HAP-1 (cell line): Measurements from ENCODE around the gene CDON.

ENCODE experiments used
- DNase-seq, 2 experiments: peaks; one replicate each; pipeline ENCODE4 v3.0.0-alpha.2; 2016 to 2020; ENCODE audit warnings: low spot score in 2 of 2
- H3K27me3 ChIP-seq: fragments of 250-450 bp; sonication (Bioruptor Pico); 2 replicates; pipeline ENCODE4 v1.5.1; 2020; ENCODE audit warnings: low read depth, mild to moderate bottlenecking, moderate library complexity
- H3K36me3 ChIP-seq: fragments of 250-450 bp; sonication (Bioruptor Pico); replicated peaks from 2 replicates; pipeline ENCODE4 v1.5.1; 2020; ENCODE audit warnings: mild to moderate bottlenecking
- H3K4me1 ChIP-seq: fragments of 250-450 bp; sonication (Bioruptor Pico); 2 replicates; pipeline ENCODE4 v1.5.1; 2020; ENCODE audit warnings: mild to moderate bottlenecking
- H3K4me3 ChIP-seq: fragments of 250-450 bp; sonication (Bioruptor Pico); 2 replicates; pipeline ENCODE4 v1.5.1; 2020; ENCODE audit warnings: mild to moderate bottlenecking, moderate library complexity
- H3K9me3 ChIP-seq: fragments of 250-450 bp; sonication (Bioruptor Pico); 2 replicates; pipeline ENCODE4 v1.5.1; 2020; ENCODE audit warnings: mild to moderate bottlenecking, moderate library complexity
- in situ Hi-C: fragments of 300-500 bp; cut with MboI; formaldehyde crosslinking; loops from 3 replicates; pipeline ENCODE4 v1.14.3; 2020; ENCODE audit warnings: low sequenced_read_pairs, inconsistent platforms, mixed read lengths

The CDON gene

DNA sequence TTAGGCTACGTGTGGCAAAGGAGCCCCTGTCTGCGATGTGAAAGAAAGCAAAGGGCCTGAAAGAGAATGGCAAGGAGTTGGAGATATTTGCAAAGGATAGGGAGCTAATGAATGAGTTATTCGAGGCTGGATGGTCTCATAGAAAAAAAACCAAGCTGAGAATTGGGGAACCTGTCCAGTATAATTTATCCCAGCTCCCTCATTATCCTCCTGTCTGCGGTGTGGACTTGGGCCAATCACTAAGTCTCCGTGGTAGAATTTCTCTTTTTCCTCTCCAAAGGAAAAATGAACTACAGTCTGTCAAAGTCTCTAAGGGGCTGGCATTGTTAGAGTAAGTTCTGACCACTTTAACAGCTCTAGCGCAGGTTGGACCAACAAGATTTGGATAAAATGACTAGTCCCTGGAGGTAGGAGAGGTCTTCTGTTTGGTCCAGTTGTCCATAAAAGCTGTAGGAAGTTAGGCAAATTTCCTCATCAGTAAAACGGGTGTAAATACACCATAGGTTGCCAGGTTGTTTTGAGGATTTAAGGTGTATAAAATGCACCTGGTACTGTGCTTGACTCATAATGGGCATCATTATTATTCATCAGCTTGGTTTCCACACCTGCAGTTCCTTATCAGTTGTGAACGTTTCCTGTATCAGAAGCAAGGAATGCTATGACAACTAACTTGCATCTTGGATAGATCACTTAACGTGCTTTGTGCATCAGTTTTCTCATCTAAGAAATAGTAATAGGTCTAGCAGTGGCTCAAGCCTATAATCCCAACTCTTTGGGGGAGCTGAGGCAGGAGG, 10.3 kb upstream of the CDON start:
- Histone ChIP-seq H3K9me3 (no peaks in the 10 kb centered on the region), H3K4me1 (peaks cover 12% of the 10 kb centered on the region), H3K27me3 (no peaks in the 10 kb centered on the region; the same call in 1 of the 2 replicates), H3K4me3 (no peak overlapping the region), H3K36me3 (no peaks in the 10 kb centered on the region)
- no peak for DNase-seq
- in situ Hi-C loops, result no loop called here

DNA sequence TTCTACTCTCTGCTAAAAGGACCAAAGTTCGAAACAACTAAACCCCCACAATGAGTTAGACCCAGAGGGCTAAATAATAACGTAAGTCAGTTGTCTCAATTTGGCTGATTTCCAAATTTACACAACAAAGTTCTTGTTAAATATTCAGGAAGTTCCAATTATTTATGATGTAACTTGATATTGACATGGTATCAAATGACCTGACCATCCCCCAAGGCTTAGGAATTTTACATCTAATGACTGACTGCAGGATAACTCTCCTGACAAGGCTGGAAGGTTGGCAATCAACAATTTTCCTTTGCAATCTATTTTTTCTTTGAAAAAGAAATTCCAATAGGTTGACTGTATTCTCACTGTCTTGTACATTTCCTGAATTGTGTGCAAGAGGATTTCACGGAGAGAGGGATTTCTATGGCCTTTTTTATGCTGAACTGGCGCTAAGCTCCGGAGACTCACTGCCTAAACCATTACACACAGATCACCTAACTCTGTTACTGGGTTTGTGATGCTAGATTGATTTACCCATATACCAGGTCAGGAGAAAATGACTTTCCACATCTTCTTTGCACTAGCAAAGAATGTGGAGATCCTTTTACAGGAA, 9.6 kb upstream of the CDON start:
- Histone ChIP-seq H3K9me3 (no peaks in the 10 kb centered on the region), H3K27me3 (no peaks in the 10 kb centered on the region; the same call in 1 of the 2 replicates), H3K4me3 (no peak overlapping the region), H3K36me3 (no peaks in the 10 kb centered on the region), H3K4me1 (peaks cover 12% of the 10 kb centered on the region)
- peak in 1 of 2 experiments; percentile 63 for DNase-seq
- in situ Hi-C loops, result no loop called here

DNA sequence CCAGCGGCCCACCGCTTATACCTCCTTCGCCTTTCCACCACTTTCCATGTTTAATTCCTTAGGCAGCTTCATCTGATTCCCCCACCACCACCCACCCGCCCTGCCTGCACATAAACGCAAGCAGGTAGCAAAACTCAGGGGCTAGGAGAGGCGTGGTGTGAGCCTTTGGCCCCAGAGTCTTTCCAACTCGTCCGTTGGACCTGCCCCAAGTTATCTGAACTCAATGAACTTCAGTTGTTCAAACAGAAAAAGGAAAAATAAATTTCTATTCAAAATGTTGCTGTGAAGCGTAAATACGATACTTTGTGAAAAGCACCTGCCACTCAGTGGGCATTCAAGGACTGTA, 814 bp upstream of the CDON start:
- in situ Hi-C loops, result no loop called here

DNA sequence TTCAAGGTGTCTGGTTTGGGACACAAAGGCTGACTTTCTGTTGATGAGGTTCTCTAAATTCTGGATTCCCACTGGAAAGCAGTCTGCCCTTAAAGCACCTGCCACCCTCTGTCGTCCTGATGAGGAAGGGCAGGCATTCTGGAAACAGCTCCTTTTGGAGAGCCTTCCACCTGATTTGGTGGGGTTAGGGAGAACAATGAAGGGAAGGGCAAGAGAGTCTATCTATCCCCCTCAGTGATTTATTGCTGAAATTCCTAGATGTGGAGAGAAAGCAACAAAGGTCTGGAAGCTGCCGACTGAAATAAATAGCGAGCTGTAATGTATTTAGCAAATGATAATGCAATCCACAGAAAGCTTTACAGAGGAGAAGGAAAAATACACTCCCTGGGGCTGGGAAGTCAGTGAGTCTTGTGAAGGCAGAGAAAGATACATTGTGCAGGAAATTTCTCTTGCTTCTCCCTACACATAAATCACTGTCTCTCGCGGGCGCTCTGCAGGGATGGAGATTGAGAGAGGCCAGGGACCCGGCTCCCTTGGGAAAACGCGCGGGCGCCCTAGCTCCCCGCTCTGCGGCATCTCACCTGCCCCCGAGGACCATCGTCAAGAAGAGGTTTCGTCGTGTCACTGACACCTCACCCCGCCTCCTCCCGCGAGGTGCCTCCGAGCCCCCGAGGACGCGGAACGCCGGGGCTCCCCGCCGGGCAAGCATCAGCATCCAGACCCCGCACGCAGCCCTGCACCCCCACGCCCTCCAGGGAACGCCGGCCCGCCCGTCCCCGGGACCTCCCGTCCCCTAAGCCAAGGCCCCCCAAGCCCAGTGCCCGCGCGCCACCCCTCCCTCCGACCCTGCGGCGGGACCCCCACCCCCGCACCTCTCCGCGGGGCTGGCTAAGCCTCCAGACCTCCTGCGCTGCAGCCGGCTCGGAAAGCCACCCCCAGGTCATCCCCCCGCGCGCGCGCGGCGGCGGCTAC, 673 bp downstream of the CDON start:
- in situ Hi-C loops, result no loop called here
- peak overlapping the region; percentile 49 for H3K4me3 ChIP-seq
- H3K36me3 ChIP-seq, result no peaks in the 10 kb centered on the region
- peak; percentile 60 to 76 for DNase-seq
- peaks cover 13% of the 10 kb centered on the region for H3K4me1 ChIP-seq
- no peaks in the 10 kb centered on the region for H3K27me3 ChIP-seq
- no peaks in the 10 kb centered on the region for H3K9me3 ChIP-seq

More for the DNA sequence above, 814 bp upstream of the CDON start:
- H3K9me3 ChIP-seq, result no peaks in the 10 kb centered on the region
- H3K4me3 ChIP-seq, result peak overlapping the region; percentile 49
- H3K4me1 ChIP-seq, result peaks cover 13% of the 10 kb centered on the region
- H3K27me3 ChIP-seq, result no peaks in the 10 kb centered on the region
- no peaks in the 10 kb centered on the region for H3K36me3 ChIP-seq
- DNase-seq, result no peak

DNA sequence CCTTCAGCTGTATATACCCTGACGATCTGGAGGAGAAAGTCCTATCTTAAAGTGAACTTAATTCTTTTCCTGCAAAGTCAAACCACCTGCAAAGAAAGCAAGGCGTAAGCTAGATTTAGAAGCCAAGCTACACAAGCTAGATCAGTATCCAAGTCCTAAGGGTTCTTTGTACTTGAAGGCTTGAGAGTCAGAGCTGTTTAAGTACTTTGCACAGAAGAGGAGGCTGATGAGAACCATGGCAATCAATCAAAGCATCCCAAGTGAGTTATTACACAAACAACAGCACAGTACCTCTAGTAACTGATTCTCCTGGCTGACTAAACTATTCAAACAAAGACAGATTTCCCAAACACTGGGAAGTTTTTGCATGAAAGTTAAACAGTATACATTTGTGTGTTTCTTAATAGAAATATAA, 1.9 kb downstream of the CDON start:
- no peak for DNase-seq
- in situ Hi-C loops, result no loop called here
- H3K4me1 ChIP-seq, result peaks cover 13% of the 10 kb centered on the region
- no peak overlapping the region for H3K4me3 ChIP-seq
- H3K9me3 ChIP-seq, result no peaks in the 10 kb centered on the region
- no peaks in the 10 kb centered on the region for H3K36me3 ChIP-seq
- no peaks in the 10 kb centered on the region for H3K27me3 ChIP-seq

DNA sequence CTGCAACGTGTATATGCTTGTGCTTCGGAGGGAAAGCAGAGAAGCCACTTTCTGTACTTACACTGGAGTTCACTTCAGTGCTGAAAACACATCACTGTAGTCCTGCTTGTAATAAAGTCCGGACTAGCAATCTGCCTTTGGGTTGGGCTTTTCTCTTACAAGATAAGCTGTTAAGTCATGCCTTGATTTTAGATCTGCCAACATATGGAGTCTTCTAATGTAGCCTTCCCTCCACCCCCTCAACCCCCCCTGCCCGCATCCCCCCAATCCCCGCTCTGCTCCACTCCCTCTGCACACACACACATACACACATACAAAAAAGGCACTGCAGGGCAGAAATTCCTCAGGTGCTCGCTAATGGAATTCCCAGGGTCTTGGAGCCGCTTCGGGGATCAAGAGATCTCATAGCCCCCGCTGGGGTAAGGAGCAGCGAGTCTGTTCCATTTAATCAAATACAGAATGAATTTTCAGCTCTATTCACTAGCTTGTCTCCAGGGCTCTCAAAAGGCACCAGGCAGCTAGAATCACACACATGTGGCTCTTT, 3.4 kb downstream of the CDON start:
- Histone ChIP-seq H3K4me3 (no peak overlapping the region), H3K36me3 (no peaks in the 10 kb centered on the region), H3K27me3 (no peaks in the 10 kb centered on the region), H3K4me1 (peaks cover 13% of the 10 kb centered on the region), H3K9me3 (no peaks in the 10 kb centered on the region)
- in situ Hi-C loops, result no loop called here
- DNase-seq, result no peak

DNA sequence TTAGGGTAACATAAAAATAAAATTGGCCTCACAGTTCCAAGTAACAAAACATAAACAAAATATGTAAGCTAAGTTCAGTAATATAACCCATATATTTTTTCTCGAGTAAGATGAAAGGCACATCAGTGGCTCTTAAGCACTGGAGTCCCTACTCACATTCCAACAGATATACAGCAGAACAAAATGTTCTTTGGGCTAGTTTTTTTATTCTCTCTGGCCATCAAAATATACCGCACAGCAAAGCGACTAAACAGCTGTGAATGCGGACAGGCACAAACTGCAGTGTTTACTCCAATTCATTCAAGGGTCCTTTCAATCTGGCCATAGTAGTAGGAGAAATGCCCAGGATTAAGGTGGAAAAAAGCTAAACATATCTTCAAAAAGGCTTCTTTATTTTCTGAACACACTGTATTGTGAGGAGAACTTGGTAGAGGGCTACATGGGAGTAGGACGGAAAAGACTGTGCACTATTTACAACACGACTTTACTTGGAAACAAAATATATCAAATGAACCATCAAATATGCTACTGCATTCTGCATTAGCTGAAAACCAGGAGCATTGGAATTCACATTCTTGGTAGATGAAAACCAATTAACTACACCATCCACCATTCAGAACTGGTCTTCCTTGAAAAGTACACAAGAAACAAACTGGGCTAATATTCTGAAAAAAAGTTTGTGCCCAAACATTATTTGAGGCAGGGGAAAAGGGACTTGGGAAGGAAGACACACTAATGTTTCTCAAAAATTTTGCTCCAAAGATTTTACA, 4.4 kb downstream of the CDON start:
- DNase-seq, result no peak
- in situ Hi-C loops, result no loop called here
- Histone ChIP-seq H3K4me1 (peaks cover 9% of the 10 kb centered on the region), H3K9me3 (no peaks in the 10 kb centered on the region), H3K4me3 (no peak overlapping the region), H3K27me3 (no peaks in the 10 kb centered on the region), H3K36me3 (no peaks in the 10 kb centered on the region)

DNA sequence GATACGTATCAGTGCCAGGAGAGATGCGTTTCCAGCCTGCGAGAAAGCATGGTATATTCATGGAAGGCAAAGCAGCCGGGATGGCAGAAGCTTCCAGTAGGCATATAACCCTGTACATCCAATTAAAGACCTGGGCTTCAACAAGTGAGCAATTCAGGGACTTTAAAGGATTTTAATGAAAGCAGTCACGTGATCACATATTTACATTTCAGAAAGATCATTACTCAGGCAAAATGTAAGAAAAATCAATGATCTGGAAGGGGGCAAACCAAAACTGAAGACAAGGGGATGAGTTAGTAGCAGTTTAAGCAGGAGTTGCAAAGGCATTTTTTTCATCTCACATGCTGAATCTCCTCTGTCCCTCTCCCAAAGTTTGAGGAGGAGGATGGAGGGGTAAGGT, 7.8 kb downstream of the CDON start:
- Histone ChIP-seq H3K36me3 (no peaks in the 10 kb centered on the region), H3K9me3 (no peaks in the 10 kb centered on the region), H3K4me3 (no peak overlapping the region), H3K27me3 (no peaks in the 10 kb centered on the region), H3K4me1 (peaks cover under 1% of the 10 kb centered on the region)
- in situ Hi-C loops, result no loop called here
- no peak for DNase-seq

DNA sequence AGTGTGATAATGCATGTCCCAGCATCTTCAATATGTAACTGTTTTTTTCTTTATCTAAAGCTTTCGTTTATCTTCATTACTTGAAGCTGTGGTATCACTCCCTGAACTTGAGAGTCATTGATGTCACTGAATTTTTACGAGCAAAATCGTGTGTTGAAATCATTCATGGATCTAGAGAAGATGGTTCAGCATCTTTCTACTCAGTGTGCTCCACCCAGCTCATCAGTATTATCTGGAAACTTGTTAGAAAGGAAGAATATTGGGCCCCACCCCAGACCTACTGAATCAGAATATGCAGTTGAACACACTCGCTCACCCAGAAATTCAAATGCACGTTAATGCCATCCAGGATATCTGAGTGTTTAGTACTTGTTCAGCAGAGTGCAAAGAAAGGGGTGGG, 8.3 kb downstream of the CDON start:
- DNase-seq, result no peak
- no peaks in the 10 kb centered on the region for H3K27me3 ChIP-seq
- no peaks in the 10 kb centered on the region for H3K9me3 ChIP-seq
- H3K4me3 ChIP-seq, result no peak overlapping the region
- in situ Hi-C loops, result no loop called here
- peaks cover 4% of the 10 kb centered on the region for H3K4me1 ChIP-seq
- no peaks in the 10 kb centered on the region for H3K36me3 ChIP-seq

DNA sequence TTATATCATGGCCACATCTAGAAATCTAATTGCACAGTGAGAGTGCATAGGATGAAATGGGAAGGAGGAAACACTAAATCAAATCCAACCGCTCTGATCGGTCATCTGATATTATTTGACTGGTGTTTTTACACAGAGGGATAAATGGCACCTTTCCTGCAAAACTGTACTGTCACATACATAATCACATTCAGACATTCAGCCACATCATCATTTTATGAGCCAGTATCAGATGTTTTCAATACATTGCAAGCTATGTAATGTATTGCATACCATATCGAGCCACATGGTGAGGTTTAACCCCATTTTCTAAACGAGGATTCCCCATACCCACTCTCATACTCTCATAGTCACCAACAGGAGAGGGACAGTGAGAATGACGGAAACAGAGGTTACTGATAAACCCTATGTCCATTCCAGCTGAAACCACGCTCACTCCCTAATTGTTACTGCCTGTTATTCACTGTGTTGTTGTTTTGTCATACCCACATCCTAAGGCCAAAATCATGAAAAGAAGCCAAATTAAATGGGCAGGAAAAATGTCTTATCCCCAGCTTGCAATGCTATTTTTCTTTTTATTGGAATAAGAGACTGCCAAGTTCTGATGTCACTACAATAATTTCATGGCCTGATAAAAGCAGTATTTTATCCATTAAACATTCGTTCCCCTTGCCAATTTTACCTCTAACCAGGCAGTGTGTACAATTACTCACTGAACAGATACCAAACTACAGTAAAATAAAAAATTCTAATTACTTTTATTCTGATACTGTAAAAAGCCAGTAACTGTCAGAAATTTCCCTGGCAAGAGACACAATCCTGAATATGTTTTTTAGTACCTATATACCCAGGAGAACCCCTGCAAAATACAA, 9.0 kb downstream of the CDON start:
- in situ Hi-C loops, result no loop called here
- Histone ChIP-seq H3K9me3 (no peaks in the 10 kb centered on the region), H3K4me1 (peaks cover 4% of the 10 kb centered on the region), H3K27me3 (no peaks in the 10 kb centered on the region), H3K36me3 (no peaks in the 10 kb centered on the region), H3K4me3 (no peak overlapping the region)
- DNase-seq, result no peak

DNA sequence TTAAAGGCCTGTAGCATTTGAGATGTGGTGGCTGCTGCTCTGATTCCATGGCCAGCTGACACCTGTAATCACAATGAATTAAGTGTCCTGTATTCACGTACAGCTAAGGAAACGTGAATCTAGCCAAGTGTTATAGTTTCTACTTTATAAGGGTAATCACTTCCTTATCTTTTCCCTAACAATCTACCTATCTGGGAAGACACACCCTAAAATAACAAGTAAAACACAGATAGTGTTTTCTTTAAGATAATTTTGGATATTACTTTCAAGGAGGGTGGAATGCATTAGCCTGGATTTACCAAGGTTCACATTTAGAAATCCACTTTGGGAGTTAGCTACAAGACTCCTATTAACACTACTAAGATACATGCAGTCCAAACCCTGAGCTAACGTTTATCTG, 11.5 kb downstream of the CDON start:
- Histone ChIP-seq H3K4me1 (peaks cover 4% of the 10 kb centered on the region), H3K36me3 (no peaks in the 10 kb centered on the region), H3K4me3 (no peak overlapping the region), H3K9me3 (no peaks in the 10 kb centered on the region), H3K27me3 (no peaks in the 10 kb centered on the region)
- in situ Hi-C loops, result no loop called here
- no peak for DNase-seq

DNA sequence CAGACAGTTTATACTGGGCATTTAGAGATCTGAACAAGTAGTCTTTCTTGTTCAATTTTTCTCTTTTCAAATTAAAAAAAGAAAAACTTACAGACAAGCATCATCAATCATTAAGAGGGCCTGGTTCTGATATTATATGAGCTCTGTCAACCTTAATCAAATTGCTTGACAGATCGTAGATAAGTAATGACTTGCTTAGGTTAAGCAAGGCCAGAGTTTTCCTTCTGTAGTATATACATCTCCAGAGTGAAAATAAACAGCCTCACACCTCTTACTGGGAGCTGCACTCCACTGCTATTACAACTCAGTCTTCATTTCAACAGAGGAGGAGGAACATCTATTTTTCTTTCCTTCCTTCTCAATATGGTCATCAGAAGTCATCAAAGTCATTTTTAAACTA, 13.5 kb downstream of the CDON start:
- Histone ChIP-seq H3K36me3 (no peaks in the 10 kb centered on the region), H3K9me3 (no peaks in the 10 kb centered on the region), H3K4me3 (no peak overlapping the region), H3K4me1 (peaks cover 4% of the 10 kb centered on the region), H3K27me3 (no peaks in the 10 kb centered on the region)
- in situ Hi-C loops, result no loop called here
- no peak for DNase-seq
